ENCODE measurements around the gene ANKRD49. TPM values are rescaled to one million over a fixed set of nuclear protein-coding genes. Genes with fewer than 3 reads are reported as not detected.

ANKRD49 gene
- total and polyA plus RNA-seq, 2 of the 8 experiments (the other 6 are each of a cell fraction or from before 2014, with no cell fraction given): 7.4 to 12.2 TPM

GRCh38 chr11:94472916-94473799 lies 20.6 kb upstream of the ANKRD49 start (continued):
- TF ChIP-seq SIX5 (IDR thresholded peaks at IDR 0.05; ENCODE audit: low read depth, low read length): no peak
- TF ChIP-seq POLR2AphosphoS5 (IDR thresholded peaks at IDR 0.05; ENCODE audit: low read depth, low read length): no peak
- TF ChIP-seq TAF1 (IDR thresholded peaks at IDR 0.05; ENCODE audit: low read depth, low read length): no peak
- no peak for TF ChIP-seq CREB1 (IDR thresholded peaks at IDR 0.05)
- no peak for TF ChIP-seq E2F6 (IDR thresholded peaks at IDR 0.05)
- no peak for TF ChIP-seq RXRA (IDR thresholded peaks at IDR 0.05; ENCODE audit: insufficient read depth, low read depth, low read length)

Data from H1 (cell line).